B cell (primary cell): ENCODE results near the gene SWSAP1. TPM values are rescaled to one million over a fixed set of nuclear protein-coding genes. Genes with fewer than 3 reads are reported as not detected.

Experiments used
- ATAC-seq: fragments of 200-7000 bp; cut with Tn5 transposase; one replicate; pipeline ENCODE4 v1.10.0; 2021; ENCODE audit warnings: low read depth, mild to moderate bottlenecking, moderate number of reproducible peaks, moderate library complexity
- CTCF ChIA-PET: fragments of 350-600 bp; sonication (Branson Sonifier 250); formaldehyde crosslinking; loops from one replicate; lab custom pipeline; 2021; ENCODE audit warnings: antibody characterized with exemption, inconsistent platforms; lab: Charles Lee
- POLR2A ChIA-PET: fragments of 350-600 bp; sonication (Branson Sonifier 250); formaldehyde crosslinking; loops from one replicate; lab custom pipeline; 2021; ENCODE audit warnings: antibody characterized with exemption; lab: Charles Lee
- DNase-seq: peaks from one replicate; pipeline ENCODE4 v3.0.0; 2013
- H2AFZ ChIP-seq: 2 replicates; pipeline ENCODE4 v1.6.1; 2012; ENCODE audit warnings: mild to moderate bottlenecking, low read depth, low read length; ENCODE audit not compliant: insufficient read depth, poor library complexity, severe bottlenecking
- H3K27ac ChIP-seq, 2 donors: 1 replicate in 1 of 2; 2 replicates in 1 of 2; pipeline ENCODE4 v1.5.1; 2012 to 2013; ENCODE audit warnings: low read length in 2 of 2, mild to moderate bottlenecking in 2 of 2, moderate library complexity in 1 of 2
- H3K27me3 ChIP-seq, 4 experiments: fragments of 200-600 bp in 1 of 4; sonication (generic) in 1 of 4; replicated peaks in 1 of 4; 1 replicate in 2 of 4; 2 replicates in 2 of 4; pipeline versions ENCODE4 v1.6.1 to v1.7.0; 2013 to 2016; ENCODE audit warnings: low read length in 3 of 4, mild to moderate bottlenecking in 2 of 4, mixed read lengths in 1 of 4, moderate library complexity in 1 of 4; ENCODE audit not compliant: insufficient read depth in 4 of 4, control insufficient read depth in 3 of 4; ENCODE audit errors: control extremely low read depth in 1 of 4
- H3K36me3 ChIP-seq, 2 experiments: replicated peaks in 1 of 2; 1 replicate in 1 of 2; 2 replicates in 1 of 2; pipeline versions ENCODE4 v1.6.1 to v1.7.1; 2013; ENCODE audit warnings: low read length in 1 of 2; ENCODE audit not compliant: insufficient read depth in 2 of 2, control insufficient read depth in 1 of 2; ENCODE audit errors: control extremely low read depth in 1 of 2, extremely low read depth in 1 of 2
- H3K4me1 ChIP-seq, 2 donors: fragments of 200-600 bp in 1 of 2; sonication (generic) in 1 of 2; 1 replicate in 1 of 2; 2 replicates in 1 of 2; pipeline versions ENCODE4 v1.5.1 to v1.6.1; 2013 to 2017; ENCODE audit warnings: low read length in 2 of 2; ENCODE audit not compliant: control insufficient read depth in 2 of 2, insufficient read depth in 2 of 2
- H3K4me2 ChIP-seq: replicated peaks from 2 replicates; pipeline ENCODE3; 2012; ENCODE audit warnings: mild to moderate bottlenecking, low read depth, low read length; ENCODE audit not compliant: poor library complexity, severe bottlenecking
- H3K4me3 ChIP-seq, 5 experiments: fragments of 200-600 bp in 1 of 5; sonication (generic) in 1 of 5; 1 replicate in 3 of 5; 2 replicates in 2 of 5; pipeline versions ENCODE4 v1.5.1 to v1.7.0; 2011 to 2016; ENCODE audit warnings: low read length in 4 of 5, mild to moderate bottlenecking in 4 of 5, low read depth in 2 of 5, control low read depth in 1 of 5, moderate library complexity in 1 of 5; ENCODE audit not compliant: insufficient read depth in 1 of 5; ENCODE audit errors: control extremely low read depth in 1 of 5, extremely low read depth in 1 of 5
- H3K79me2 ChIP-seq: fragments of 200-600 bp; sonication (generic); one replicate; pipeline ENCODE4 v1.6.0; 2016; ENCODE audit warnings: low read length; ENCODE audit not compliant: control insufficient read depth, insufficient read depth
- H3K9ac ChIP-seq: fragments of 200-600 bp; sonication (generic); 2 replicates; pipeline ENCODE4 v1.6.1; 2017; ENCODE audit warnings: mild to moderate bottlenecking, low read length, moderate library complexity
- H3K9me3 ChIP-seq, 3 donors: one replicate each; pipeline versions ENCODE4 v1.6.1 to v1.7.1; 2013; ENCODE audit warnings: low read length in 2 of 3; ENCODE audit not compliant: control insufficient read depth in 2 of 3, insufficient read depth in 1 of 3; ENCODE audit errors: control extremely low read depth in 1 of 3
- H4K20me1 ChIP-seq: 2 replicates; pipeline ENCODE4 v1.6.0; 2012; ENCODE audit warnings: mild to moderate bottlenecking, low read length; ENCODE audit not compliant: insufficient read depth, control insufficient read depth, poor library complexity, severe bottlenecking
- H3K27ac Mint-ChIP-seq: one replicate; pipeline ENCODE4 v1.8.0; 2021; ENCODE audit warnings: mixed read lengths
- H3K27me3 Mint-ChIP-seq: one replicate; pipeline ENCODE4 v1.8.0; 2021; ENCODE audit warnings: mixed read lengths
- H3K4me1 Mint-ChIP-seq: one replicate; pipeline ENCODE4 v1.8.0; 2021; ENCODE audit warnings: mixed read lengths
- H3K4me3 Mint-ChIP-seq: one replicate; pipeline ENCODE4 v1.8.0; 2021; ENCODE audit warnings: mixed read lengths
- H3K9me3 Mint-ChIP-seq: one replicate; pipeline ENCODE4 v1.8.0; 2022; ENCODE audit warnings: mixed read lengths; ENCODE audit not compliant: insufficient read depth
- CTCF ChIP-seq: fragments of 200-600 bp; IDR thresholded peaks from one replicate; pipeline ENCODE4 v1.8.0; 2022; ENCODE audit warnings: antibody characterized with exemption, mild to moderate bottlenecking
- EZH2 ChIP-seq: IDR thresholded peaks from 2 replicates; pipeline ENCODE4 v1.6.1; 2012; ENCODE audit warnings: borderline replicate concordance, low read depth, mild to moderate bottlenecking, moderate library complexity, low read length; ENCODE audit not compliant: insufficient read depth, poor library complexity, severe bottlenecking
- WGBS: methylation state at CpG from one replicate; pipeline ENCODE4 v1.1.5; 2013; ENCODE audit warnings: missing lambda C conversion rate; ENCODE audit not compliant: insufficient coverage; 5-methylcytosine and 5-hydroxymethylcytosine counted together
- intact Hi-C: fragments of 100-400 bp; cut with micrococcal nuclease; formaldehyde crosslinking; loops from one replicate; pipeline ENCODE4 v1.10.0; 2022
- polyA plus RNA-seq: library from polyadenylated mRNA; depleted of rRNA; stranded (reverse); fragments of >200 nt; gene quantifications from 2 replicates; pipeline ENCODE4 v1.2.3, GENCODE V29; 2012
- total RNA-seq, 2 donors: library from RNA; stranded (reverse); fragments of 120-200 nt in 1 of 2; gene quantifications; 1 replicate in 1 of 2; 2 replicates in 1 of 2; pipeline versions ENCODE4 v1.2.3 to v1.2.4, GENCODE V29; 2013 to 2022

SWSAP1 gene
- total and polyA plus RNA-seq, 2 donors (not counting 1 experiment from before 2014, with no cell fraction given), result 5.0 to 7.6 TPM

- Histone ChIP-seq H3K9ac (no peak overlapping the region), H4K20me1 (no peaks in the 10 kb centered on the region), H3K9me3 (no peaks in the 10 kb centered on the region), H3K4me1 (no peaks in the 10 kb centered on the region), H3K4me3 (no peak overlapping the region), H3K27me3 (no peaks in the 10 kb centered on the region), H3K36me3 (peaks cover 0 to 9% of the 10 kb centered on the region in 2 experiments), H3K79me2 (no peaks in the 10 kb centered on the region), H3K27ac (no peak overlapping the region), H3K4me2 (no peak overlapping the region), H2AFZ (no peak overlapping the region)
- no peaks in the 10 kb centered on the region for H3K27me3 Mint-ChIP-seq
- H3K4me3 Mint-ChIP-seq, result no peak overlapping the region
- intact Hi-C loops, result no loop called here
- 96% methylated on average over 32 of the region's 35 CpGs for WGBS
- ATAC-seq (no peak), DNase-seq (no peak)
- H3K4me1 Mint-ChIP-seq, result no peaks in the 10 kb centered on the region
- ChIA-PET POLR2A (no interaction called here), CTCF (no interaction called here)
- no peak overlapping the region for H3K27ac Mint-ChIP-seq
- TF ChIP-seq CTCF (no peak), EZH2 (no peak)
- H3K9me3 Mint-ChIP-seq, result no peaks in the 10 kb centered on the region
Observed at GRCh38 chr19:11361771-11362731, 12.4 kb upstream of the SWSAP1 start.

- no peak overlapping the region for H3K27ac ChIP-seq
- H3K27me3 ChIP-seq, result no peaks in the 10 kb centered on the region
- H3K4me1 ChIP-seq, result no peaks in the 10 kb centered on the region
- H3K4me3 Mint-ChIP-seq, result no peak overlapping the region
- H3K9me3 ChIP-seq, result no peaks in the 10 kb centered on the region
- no peaks in the 10 kb centered on the region for H3K79me2 ChIP-seq
- TF ChIP-seq EZH2, result no peak
- no peak for TF ChIP-seq CTCF
- H4K20me1 ChIP-seq, result no peaks in the 10 kb centered on the region
- DNase-seq (no peak), ATAC-seq (no peak)
- CTCF ChIA-PET, result interaction anchor here (0.6 to 1.5 kb wide), 2 partner anchors 27 to 571 kb away, joined by 3 read pairs; no protein-coding TSS in a partner anchor
- intact Hi-C loops, result no loop called here
- H3K36me3 ChIP-seq, result peaks cover 0 to 19% of the 10 kb centered on the region in 2 experiments
- H2AFZ ChIP-seq, result no peak overlapping the region
- no peaks in the 10 kb centered on the region for H3K4me1 Mint-ChIP-seq
- no peaks in the 10 kb centered on the region for H3K9me3 Mint-ChIP-seq
- POLR2A ChIA-PET, result no interaction called here
- H3K27me3 Mint-ChIP-seq, result no peaks in the 10 kb centered on the region
- no peak overlapping the region for H3K4me2 ChIP-seq
- no peak overlapping the region for H3K4me3 ChIP-seq
- 97% methylated on average over 9 of the region's 10 CpGs for WGBS
- H3K9ac ChIP-seq, result no peak overlapping the region
- no peak overlapping the region for H3K27ac Mint-ChIP-seq
Observed at GRCh38 chr19:11363881-11364280, 10.6 kb upstream of the SWSAP1 start.
